NCI-H1048 (cell line): Measurements from ENCODE around the gene ANO10.
"Not testable (repeated sequence)": the region's sequence is repeated elsewhere in the genome, so short reads cannot be mapped to it uniquely, and the experiment has no call there.

Experiments
- DNase-seq: peaks from one replicate; lab custom pipeline; 2025; lab: John Stamatoyannopoulos, UW

The ANO10 gene

DNA sequence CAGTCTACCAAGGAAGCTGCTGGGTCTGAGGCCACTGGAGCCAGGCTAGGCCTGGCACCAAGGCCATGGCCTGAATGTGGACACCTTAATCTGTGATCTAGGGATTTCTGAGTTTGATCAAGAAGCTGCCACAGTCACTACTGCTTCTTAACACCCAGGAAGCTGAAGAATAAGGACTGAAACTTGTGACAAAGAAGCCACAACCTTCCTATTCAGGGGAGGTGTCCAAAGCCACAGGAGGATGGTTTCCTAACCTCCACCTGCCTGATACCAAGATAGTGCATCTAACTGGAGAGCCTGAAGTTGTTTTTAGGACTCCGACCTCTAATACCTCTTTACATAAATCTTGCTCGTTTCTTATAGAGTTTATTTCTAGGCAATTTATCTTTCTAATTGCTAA lies 5.5 kb upstream of the ANO10 start:
- DNase-seq, result no peak

DNA sequence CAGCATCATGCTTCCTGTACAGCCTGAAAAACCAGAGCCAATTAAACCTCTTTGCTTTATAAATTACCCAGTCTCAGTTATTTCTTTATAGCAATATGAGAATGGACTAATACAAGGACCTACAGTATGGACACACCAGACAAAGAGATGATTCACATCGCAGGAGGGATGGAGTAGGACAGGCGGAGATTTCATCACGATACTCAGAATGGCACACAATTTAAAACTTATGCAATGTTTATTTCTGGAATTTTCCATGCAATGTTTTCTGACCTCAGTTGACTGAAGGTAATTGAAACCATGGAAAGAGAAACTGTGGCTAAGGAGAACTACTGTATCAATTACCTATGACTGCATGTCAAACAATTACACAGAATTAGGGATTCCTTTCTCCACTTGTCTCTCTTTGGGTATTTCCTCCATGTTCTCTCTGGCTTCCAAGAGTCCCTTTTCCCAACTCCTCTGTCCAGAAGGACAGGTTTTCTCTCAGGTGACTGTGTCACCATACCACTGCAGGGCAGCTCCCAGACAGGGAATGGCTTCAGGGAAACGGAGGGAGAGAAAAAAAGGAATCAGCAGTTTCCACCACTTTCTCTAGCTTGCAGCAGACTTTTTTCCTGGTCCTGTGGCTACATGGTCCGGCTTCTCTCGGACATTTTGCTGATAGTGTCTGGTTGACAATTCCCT lies 3.0 kb upstream of the ANO10 start:
- DNase-seq, result no peak

DNA sequence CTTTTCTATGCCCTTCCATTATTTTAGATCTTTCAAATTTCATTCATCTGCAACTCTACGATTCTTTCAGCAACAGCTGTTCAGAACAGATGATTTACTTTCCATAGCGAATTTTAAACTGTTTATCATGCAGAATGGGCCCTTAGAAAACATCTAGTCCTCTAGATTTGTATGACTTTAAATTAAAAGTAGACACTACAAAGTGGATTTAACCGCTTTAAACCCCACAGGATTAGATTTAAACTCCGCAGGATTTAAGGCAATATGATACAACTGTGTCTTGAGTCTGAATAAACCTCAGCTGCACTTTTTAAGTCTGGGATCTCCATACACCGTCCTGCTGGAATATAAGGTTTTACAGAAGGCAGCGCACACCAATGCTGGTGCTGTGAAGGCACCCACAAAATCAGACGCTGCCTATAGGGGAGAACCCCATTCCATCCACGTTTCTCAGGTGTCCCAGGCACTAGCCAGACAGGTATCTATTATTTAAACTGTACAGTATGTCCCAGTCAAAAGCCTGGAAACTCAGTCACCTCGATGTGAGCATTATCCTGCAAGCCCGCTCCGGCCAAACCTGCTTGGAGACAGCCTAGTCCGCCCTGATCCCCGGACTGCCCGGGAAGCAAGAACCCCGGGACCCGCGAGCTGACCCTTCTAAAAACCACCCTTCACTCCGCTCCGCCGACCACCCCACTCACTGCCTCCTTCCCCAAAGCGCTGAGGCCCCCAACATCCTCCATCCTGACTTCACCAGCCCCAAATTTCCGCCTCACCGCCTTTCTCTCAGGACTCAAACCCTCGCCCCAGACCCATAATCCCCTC lies 768 bp downstream of the ANO10 start:
- DNase-seq, result no peak

DNA sequence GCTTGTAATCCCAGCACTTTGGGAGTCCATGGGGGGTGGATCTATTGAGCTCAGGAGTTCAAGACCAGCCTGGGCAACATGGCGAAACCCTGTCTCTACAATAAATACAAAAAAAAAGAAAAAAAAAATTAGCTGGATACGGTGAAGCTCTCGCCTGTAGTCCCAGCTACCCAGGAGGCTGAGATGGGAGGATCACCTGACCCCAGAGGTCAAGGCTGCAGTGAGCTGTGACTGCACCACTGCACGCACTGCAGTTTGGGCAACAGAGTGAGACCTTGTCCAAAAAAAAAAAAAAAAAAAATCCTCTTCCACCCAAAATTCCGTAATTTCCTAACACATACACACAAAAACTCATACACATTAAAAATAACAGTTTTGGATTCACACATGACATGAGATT lies 2.2 kb downstream of the ANO10 start:
- DNase-seq, result no peak

DNA sequence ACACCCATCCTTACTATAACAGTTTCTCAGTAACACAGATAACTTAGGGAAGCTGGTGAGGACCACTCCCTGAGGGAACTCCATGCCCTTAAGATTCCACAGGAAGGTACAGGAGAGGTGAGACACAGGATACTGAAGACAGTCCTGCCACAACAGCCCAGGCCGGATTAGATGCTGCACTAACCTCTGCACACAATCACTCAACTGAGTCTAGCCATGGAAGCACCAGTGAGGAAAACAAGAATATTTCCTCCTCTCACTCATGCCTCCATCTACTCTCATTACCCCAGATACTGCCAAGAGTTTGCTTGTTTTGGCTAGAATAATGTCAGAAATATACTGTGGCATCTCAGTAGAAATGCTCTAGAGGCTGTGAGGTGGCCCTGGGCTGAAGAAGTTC lies 3.7 kb downstream of the ANO10 start:
- no peak for DNase-seq

DNA sequence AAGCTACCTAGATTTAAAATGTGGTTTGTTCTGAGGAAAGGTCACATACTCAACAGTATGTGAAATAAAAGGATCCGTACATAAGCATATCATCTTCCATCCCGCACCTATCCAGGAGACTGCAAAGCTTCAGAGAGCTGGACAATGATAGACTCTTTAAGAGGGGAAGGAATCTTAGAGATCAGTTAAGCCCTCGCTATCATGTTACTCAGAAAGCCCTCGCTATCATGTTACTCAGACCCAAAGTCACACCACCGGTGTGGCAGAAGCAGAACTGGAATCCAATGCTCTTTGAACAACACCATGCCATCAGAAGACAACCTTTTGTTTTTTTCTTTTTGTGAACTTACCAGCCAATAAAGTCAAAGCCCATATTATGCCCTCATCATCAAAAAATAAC lies 5.8 kb downstream of the ANO10 start:
- no peak for DNase-seq

DNA sequence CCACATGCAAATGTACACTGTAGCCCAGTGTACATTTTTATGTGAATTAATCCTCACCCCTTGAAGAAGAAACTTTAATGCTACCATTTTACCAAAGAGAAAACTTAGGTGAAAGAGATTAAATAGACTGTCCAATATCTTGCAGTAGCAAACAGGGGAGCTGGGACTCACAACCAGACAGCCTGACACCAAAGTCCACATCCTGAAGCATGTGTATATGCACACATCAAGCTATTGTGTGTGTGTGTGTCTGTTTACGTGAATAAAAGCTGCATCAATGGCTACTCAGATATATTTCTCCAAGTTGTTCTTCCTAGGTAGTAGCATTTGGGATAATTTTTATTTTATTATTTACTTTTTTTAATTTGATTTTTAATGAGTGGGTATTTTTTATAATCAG lies 6.7 kb downstream of the ANO10 start:
- no peak for DNase-seq

DNA sequence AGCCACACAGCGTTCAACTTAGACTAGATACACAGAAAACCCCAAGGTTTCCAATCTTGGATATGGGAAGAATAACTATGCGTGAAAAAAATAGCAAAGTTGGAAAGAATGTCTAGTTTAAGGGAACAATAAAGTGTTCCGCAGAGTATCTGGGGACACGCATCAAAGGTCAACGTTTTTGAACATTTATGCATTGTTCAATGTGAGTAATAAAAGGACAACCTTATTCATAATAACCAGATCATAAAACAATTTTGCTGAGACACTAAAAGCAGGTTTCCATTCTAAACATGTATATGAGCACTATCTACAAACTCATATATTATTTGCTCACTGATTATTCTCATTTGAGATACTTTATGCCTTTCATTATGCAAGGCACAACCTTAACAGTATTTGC lies 7.8 kb downstream of the ANO10 start:
- DNase-seq, result no peak

DNA sequence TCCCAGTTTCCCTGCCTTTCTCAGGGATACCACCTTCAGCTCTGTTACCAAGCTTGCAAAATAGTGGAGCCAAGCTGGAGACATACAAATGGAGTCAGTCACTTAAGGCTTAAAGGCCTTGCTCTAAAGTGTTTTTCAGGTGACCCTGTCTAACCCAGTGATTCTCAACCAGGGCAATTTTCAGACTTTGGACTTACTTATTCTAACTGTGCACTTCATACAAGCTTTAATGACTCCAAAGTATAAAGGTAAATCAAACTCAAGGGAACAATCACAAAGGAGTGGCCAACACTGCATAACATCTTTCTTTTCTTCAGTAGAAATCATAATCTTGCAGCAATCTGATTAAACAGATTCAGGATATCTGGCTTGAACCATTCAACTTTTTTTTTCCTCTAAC lies 9.4 kb downstream of the ANO10 start:
- DNase-seq, result no peak

DNA sequence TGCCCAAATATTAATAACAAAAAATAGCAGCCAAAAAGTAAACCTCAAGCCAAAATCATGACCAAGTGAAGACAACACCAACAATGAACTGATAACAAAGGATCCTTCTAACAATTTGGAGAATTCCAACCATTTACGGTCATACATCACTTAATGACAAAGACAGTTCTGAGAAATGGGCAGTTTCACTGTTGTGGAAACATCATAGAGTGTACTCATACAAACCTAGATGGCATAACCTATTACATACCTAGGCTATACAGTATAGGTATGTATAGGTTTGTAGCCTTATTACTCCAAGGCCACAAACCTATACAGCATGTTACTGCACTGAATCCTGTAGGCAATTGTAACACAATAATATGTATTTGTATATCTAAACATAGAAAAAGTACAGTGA lies 12.4 kb downstream of the ANO10 start:
- DNase-seq, result no peak

DNA sequence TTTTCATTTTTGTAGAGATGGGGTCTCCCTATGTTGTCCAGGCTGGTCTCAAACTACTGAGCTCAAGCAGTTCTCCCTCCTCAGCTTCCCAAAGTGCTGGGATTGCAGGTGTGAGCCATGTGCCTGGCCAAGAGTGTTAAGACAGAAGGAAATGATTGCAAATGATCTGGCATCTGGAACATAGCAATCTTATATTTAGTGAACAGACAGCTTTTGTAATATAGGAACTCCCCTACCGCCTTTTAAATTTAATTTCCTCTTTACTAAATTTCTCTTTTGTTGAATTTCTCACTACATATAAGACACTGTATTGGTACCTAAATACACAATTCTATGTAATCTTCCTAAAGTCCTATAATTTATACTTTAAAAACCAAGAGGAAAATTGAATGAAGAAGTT lies 13.1 kb downstream of the ANO10 start:
- no peak for DNase-seq

DNA sequence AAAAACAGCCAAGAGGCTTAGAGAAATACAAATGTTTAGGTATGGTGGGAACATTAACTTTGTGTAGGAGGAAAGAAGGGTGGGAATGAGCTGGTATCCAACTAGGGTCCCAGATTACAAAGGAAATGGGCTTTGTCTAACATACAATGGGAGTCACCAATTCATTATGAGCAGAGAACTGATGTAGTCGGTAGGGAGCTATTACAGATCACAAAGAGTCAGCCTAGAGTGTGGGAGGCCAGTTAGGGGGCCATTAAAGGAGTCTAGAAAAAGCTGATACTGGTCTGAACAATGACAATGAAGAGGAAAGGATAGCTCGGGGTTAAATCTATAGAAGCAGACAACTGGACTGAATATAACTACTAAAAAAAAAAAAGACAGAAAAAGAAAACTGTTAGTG lies 15.5 kb downstream of the ANO10 start:
- DNase-seq, result no peak

DNA sequence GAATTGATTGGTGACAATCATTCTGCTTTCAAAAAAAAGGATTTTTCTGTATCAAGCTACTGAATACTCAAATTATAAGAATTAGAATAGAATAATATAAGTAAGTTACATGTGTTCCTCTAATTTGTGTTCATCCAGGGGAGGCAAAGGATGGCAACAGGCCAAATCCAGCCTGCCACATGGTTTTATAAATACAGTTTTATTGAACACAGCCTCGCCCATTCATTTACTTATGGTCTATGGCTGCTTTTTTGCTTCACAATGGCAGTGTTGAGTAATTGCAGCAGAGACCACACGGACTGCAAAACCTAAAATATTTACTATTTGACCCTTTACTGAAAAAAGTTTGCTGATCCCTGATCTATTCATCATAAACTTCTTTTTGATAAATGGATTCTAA lies 21.9 kb downstream of the ANO10 start:
- DNase-seq, result not testable (repeated sequence)

DNA sequence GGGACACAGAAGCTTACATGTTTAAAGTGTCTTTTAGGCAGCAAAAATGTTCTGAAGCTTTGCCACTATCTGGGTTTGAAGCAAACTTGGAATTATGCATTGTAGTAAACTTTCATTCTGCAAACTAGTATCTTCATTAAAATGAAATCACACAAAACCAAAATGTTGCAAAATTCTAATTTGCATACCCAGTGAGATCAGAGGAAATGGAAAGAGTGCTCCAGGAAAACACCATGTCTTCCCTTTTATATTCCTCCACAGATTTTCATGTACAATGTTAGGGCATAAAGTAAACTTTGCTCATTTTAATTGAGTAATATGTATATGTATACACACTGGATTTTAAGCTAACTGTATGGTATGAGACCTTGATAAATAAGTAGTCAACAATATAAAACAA lies 23.9 kb downstream of the ANO10 start:
- no peak for DNase-seq

DNA sequence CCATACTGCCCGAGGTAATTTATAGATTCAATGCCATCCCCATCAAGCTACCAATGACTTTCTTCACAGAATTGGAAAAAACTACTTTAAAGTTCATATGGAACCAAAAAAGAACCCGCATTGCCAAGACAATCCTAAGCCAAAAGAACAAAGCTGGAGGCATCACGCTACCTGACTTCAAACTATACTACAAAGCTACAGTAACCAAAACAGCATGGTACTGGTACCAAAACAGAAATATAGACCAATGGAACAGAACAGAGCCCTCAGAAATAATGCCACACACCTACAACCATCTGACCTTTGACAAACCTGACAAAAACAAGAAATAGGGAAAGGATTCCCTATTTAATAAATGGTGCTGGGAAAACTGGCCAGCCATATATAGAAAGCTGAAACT lies 25.6 kb downstream of the ANO10 start:
- DNase-seq, result not testable (repeated sequence)

DNA sequence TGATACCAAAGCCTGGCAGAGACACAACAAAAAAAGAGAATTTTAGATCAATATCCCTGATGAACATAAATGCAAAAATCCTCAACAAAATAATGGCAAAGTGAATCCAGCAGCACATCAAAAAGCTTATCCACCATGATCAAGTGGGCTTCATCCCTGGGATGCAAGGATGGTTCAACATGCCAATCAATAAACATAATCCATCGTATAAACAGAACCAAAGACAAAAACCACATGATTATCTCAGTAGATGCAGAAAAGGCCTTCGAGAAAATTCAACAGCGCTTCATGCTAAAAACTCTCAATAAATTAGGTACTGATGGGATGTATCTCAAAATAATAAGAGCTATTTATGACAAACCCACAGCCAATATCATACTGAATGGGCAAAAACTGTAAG lies 26.5 kb downstream of the ANO10 start:
- DNase-seq, result not testable (repeated sequence)

DNA sequence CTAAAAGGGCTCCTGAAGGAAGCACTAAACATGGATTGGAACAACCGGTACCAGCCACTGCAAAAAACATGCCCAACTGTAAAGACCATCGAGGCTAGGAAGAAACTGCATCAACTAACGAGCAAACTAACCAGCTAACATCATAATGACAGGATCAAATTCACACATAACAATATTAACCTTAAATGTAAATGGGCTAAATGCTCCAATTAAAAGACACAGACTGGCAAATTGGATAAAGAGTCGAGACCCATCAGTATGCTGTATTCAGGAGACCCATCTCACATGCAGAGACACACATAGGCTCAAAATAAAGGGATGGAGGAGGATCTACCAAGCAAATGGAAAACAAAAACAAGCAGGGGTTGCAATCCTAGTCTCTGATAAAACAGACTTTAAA lies 28.2 kb downstream of the ANO10 start:
- not testable (repeated sequence) for DNase-seq

DNA sequence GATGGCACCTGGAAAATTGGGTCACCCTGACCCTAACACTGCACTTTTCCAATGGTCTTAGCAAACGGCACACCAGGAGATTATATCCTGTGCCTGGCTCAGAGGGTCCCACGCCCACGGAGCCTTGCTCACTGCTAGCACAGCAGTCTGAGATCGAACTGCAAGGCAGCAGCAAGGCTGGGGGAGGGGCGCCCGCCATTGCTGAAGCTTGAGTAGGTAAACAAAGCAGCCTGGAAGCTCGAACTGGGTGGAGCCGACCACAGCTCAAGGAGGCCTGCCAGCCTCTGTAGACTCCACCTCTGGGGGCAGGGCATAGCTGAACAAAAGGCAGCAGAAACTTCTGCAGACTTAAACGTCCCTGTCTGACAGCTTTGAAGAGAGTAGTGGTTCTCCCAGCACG lies 29.9 kb downstream of the ANO10 start:
- not testable (repeated sequence) for DNase-seq

DNA sequence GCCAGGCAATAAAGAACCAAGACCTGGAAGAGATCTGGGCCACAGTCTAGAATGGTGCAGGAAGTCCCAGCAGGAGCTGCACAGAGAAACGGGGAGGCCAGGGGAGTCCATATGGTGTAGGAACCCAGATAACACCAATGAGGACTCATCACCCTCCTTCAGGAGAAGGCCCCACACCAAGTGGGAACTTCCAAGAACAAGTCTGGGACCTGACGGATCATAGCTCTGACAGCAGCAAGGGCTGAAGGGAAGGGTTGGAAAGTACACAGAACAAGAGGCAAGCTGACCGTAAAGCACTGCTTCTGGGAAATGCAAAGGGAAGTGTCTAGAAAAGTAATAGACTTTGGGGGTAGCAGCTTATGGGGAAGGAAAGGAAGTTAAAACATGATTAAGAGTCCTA lies 34.5 kb downstream of the ANO10 start:
- DNase-seq, result no peak

DNA sequence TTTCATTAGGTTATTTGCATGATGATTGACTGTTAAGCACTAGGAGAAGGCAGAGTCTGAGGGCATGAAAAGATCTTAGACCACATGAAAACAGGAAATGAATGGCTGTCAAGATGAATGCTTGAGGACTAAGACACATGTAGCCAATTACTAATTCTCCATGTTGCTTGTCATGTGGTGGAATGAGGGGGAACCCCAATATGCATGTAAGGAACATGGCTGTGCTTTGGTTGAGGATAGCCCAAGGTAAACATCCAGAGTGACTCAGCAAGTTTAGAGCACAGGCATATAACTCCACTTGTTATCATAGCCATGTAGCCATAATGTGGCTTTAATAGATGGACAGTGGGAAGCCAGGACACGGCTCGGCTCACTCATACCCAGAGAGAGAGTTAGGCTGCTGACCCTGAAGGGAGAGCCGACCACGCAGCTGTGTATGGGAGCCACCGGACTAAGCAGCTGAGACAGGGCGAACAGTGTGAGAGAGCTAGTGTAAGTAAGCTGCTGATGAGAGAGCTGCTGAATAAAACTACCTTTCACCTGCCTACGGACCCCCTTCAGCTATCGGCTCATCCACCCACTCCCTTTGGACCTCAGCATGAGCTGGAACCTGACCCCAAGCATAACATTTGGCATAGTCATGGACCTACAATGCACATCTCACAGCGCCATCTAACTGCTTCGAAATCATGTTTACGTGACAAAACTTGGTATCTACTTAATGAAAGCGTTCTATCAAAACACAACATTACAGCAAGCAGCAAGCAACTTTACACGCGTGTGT lies 37.6 kb downstream of the ANO10 start:
- no peak for DNase-seq

DNA sequence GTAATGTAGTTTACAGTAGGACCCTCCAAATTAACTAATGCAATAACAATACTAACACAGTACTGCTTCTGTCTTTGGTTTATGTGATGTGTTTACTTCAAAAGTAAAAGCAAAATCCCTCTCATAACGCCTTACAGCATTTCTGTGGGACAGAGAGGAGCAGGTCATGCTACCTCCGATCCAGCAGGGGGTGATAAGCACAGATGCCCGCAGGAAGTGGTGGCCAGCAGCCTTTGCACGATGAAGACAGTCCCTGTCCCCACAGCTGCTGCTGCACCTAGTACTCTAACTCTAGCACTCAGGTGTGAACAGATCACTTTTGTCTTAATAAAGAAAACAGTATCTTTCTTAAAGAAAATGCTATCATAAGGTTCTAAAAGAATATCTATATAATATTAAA lies 38.3 kb downstream of the ANO10 start:
- DNase-seq, result no peak

DNA sequence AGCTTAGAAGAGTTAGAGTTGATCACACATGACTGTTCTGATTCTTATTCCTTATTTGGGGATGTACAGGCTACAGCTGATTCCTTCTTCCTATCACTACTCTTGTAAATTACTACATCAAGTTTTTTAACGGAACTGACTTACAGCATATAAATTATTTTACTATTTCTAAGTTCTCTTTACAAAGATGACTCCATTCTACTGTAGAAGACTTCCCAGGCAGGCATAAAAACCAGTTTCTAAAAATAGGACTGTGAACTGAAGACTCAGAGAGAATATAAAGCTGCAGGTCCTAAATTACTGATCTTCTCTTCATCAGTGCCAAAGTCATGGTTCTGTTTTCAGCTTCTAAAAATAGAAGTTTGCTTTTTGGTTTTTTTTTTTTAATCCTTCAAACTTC lies 38.9 kb downstream of the ANO10 start:
- DNase-seq, result no peak

DNA sequence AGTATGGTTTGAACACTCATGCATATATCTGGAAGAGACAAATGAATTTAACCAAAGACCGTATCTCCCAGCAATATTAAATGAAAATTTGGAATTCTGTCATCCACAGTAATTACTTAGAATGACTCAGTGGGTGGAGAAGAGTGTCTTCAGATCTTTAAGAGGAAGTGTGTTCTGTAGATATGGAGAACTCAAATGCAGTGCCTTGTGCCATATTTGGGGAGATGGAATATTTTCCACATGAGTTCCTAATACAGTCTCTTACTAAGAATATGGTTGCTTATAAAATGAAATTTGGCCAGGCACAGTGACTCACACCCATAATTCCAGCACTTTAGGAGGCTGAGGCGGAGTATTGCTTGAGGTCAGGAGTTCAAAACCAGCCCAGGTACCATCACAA lies 40.5 kb downstream of the ANO10 start:
- DNase-seq, result no peak
